DMS 273 (cell line): ENCODE data around the gene IKZF1.
A peak's percentile ranks its signal among the peaks of the same experiment; 100 is the strongest.

Experiments
- DNase-seq: peaks from one replicate; lab custom pipeline; 2025; ENCODE audit not compliant: unreplicated experiment; lab: John Stamatoyannopoulos, UW

The IKZF1 gene

DNA sequence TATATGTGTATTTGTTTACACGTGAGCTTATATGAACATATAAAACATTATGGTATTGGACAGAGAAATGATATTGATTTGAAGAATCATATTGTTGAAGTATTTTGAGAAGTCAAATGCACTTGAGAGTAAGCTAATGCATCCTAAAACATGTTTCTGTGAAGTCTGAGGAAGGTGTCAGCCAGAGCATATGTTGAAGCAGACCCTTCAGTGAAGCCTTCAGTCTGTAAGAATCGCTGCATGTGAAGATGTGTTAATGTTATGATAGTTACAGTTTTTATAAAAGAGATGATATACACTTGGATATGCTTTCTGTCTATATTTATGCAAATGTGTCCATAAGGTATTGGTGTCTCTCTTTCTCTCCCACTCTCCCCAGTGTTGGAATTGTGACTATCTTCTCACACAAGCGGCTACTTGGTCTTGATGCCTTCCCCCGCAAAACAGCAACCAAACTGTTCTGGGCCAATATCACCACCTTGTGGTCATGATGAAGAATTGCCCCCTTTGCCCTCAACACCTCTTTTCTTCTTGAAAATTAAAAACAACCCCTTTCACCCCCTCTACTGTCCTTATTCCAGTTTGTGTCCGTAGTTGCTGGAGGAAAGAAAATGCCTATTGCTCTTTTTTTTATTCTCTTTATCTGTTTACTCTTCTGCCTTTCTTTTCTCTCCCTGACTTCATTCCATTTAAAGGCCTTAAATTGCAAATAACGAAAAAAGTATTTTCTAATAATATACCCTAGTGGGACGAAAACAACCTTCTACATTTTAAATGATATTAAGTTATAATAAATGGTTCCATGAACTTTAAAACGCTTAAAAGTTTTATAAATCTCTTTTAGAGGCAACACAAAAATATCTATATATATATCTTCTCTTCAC lies 64.9 kb downstream of the IKZF1 start:
- DNase-seq: peak; percentile 77

DNA sequence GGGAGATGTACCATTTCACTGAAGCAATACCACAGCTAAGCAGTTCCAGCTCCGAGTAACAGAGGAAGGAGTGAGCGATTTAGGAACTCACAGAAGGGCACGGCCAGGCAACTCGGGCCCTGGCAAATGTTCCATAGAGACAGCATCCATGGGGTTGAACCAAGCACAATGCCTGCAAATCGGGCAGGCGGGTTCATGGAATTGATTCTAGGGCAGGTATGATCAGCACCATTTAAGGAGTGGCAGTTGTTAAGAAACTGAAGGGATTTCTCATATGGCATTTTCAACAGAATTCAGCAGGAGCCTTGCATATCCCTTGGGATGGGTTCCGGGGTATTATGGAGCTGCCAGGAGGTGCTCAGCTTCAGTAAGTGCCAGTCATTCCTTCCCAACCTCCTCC lies 66.4 kb downstream of the IKZF1 start:
- no peak for DNase-seq

DNA sequence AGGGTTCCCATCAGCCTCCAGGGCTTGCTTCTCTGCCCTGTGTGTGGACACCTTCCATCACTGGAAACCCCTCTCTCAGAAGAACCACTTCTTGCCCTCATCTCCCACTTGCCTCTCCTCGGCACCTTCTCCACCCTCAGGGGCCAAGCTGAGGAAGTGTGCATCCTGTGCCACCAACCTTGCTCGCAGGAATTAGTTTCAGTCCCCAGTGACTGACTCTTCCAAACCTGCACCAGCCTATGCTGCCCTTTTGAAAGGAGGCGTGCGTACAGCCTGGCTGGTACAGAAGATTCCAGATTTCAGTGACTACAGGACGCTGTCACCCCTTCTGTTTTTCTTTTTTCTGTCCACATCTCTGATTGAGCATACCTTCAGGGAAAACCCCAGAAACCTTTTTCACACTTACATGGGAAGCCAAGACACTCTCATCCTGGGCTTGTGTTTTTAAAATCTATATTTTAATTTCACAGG lies 67.1 kb downstream of the IKZF1 start:
- DNase-seq: no peak

DNA sequence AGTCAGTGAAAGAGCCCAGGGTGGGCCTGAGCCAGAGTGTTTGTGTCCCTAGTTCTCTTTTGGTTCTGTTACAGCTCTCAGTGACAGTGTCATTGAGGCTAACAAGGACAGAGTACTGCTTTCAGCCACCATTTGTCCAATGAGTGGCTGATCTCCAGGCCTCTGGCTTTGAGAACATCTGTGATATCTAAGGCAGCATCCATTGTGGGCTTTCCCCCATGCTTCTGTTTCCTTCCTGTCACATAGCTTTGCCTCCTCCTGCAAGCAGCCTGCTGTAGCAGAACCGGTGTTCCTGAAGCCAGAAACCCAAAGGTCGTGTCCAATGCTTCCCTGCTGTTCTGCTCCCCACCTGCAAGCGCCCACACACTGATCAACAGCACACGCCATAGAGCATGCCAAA lies 68.4 kb downstream of the IKZF1 start:
- no peak for DNase-seq

DNA sequence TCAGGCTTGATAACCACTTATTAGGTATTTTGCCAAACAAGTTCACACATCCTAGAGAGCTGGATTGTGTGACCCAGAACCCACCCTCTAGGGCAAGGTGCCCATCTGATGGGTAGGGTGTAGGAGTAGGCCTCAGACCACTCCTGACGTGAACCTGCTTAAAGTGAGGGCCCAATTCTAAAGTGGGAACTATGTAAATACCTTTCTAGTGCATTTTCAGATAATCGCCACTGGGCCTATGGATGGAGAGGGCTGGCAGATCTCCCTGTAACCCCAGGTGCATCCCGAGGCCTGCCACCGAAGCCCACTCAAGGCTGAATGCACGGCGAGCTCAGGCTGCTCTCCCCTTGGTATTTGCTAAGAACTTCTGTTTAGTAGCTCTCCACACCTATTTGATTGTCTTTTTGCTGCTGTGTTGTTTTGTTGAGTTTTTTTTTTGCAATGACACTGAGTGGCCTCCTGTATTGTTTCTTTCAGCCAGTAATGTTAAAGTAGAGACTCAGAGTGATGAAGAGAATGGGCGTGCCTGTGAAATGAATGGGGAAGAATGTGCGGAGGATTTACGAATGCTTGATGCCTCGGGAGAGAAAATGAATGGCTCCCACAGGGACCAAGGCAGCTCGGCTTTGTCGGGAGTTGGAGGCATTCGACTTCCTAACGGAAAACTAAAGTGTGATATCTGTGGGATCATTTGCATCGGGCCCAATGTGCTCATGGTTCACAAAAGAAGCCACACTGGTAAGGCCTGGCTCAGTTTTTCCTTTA lies 71.7 kb downstream of the IKZF1 start:
- DNase-seq: no peak

DNA sequence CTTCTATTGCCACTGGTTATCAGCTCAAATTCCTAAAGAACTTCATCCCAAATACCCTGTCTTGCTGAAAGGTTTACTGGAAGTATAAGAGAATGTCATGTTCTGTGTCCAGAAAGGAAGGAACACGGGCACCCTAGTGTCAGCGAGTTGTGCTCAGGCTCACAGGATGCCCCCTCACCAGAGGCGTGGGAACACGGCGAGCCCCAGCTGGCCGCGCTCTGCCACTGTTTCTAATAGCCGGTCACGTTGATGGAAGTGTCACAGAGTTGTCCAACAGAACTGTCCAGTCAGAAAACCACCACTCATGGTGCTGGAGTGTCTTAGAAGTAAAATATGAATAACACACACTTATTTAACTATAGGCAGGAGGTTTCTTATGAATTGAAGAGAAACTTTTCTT lies 72.8 kb downstream of the IKZF1 start:
- no peak for DNase-seq

DNA sequence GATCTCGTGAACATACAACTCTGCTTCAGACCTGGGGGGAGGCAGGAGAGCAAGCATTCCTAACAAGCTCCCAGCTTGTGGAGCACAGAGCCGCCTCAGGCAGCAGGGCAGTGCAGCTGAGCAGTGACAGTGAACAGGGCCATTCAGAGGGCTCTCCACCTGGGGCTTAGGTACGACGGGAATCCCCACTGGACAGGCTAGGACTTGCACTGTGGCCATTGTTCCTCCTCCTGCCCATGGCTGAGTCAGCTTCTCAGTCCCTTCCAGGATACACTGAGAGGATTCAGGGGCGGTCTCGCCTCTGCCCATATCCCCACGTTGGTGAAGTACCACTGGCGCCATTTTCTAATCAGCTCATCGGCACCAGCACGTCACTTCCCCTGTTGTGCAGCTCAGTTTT lies 74.6 kb downstream of the IKZF1 start:
- DNase-seq: no peak

DNA sequence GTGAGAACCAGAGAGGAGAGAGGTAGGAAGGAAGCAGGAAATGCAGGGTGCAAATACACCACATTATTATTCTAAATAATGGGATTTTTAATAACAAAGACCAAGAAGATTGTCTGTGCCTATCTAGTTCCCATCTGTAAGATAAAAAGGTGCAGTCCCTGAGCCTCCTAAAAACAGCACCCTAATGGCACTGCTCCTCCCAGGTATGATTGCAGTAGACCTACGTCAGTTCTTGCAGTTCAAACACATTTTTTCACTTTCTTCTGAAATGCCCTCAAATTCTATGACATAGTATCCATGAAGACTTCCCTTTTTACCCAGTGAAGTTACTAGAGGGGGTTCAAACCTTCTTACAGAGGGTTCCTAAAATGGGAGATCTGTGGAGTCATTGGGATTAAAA lies 75.0 kb downstream of the IKZF1 start:
- no peak for DNase-seq

DNA sequence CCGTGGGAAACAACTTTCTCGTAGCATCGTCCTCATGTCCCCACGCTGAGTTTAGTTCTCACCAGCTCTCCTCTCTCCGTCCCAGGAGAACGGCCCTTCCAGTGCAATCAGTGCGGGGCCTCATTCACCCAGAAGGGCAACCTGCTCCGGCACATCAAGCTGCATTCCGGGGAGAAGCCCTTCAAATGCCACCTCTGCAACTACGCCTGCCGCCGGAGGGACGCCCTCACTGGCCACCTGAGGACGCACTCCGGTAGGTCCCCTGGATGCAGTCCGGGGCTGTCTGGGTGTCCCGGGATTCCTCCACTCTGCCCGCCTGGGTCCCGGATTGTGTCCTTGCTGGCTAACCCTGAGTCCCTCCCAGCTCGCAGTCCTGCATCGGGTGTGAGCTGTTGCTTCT lies 77.9 kb downstream of the IKZF1 start:
- DNase-seq: no peak

DNA sequence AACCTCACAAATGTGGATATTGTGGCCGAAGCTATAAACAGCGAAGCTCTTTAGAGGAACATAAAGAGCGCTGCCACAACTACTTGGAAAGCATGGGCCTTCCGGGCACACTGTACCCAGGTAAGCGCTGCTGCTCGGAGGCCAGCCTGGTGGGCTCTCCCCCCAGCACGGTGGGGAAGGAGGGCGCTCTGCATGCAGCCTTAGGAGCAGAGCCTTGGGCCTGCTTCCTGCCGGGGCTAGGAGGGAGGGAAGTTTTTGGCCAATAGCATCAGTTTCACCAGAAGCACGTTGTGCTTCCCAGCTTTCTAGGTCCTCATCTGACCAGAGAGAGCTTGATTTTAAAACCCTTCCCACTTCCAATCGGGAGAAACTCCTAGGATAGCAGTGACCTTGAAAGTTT lies 82.8 kb downstream of the IKZF1 start:
- no peak for DNase-seq

DNA sequence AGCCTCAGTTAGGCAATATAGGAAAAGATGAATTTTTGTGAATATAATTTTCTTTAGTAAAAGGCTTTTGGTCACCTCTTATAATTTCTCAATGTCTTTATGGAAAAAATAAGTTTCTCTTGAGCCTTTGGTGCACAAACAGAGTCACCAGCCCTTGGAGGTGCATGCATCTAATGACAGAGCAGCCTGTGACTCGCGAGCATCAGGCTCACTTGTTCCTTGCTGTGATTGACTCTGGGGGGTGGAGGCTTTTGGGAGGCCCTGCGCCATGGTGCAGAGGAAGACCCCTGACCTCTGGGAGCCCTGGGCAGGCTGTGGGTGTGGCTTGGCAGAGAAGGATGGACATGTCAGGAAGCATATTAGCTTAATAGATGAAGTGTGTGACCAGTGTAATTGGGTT lies 85.4 kb downstream of the IKZF1 start:
- DNase-seq: no peak

DNA sequence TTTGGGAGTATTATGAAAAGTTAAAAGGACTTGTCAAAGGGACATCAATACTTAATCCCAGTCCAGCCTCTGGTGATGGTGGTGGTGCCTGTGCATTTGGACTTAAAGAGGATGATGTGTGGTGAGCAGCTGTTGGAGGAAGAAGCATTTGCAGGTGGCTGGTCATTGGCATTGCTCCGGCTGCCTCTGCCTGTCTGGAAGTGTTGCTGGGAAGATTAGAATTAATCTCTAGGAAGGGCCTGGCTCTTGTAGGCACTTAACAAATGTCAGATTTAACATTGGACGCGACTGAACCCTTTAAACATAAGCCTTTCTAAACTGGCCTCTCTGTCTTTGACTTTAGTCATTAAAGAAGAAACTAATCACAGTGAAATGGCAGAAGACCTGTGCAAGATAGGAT lies 86.9 kb downstream of the IKZF1 start:
- no peak for DNase-seq

DNA sequence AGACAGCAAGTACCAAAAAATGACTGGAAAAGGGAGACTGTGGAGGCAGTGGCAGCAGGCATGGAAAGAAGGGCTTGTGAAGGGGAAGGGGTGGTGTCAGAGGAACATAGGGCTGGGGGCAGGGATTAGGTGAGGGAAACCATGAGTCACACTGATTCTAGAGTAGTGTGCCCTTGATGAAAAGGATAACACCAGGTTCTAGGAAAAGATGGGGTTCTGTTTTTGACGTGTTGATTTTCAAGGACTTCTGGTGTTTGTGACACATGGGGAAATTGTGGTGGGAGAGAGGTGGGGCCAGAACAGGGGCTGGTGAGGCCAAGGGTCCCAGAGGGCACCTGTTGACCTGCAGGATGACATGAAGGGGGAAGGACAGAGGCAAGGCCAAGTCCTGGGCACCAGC lies 88.6 kb downstream of the IKZF1 start:
- no peak for DNase-seq

DNA sequence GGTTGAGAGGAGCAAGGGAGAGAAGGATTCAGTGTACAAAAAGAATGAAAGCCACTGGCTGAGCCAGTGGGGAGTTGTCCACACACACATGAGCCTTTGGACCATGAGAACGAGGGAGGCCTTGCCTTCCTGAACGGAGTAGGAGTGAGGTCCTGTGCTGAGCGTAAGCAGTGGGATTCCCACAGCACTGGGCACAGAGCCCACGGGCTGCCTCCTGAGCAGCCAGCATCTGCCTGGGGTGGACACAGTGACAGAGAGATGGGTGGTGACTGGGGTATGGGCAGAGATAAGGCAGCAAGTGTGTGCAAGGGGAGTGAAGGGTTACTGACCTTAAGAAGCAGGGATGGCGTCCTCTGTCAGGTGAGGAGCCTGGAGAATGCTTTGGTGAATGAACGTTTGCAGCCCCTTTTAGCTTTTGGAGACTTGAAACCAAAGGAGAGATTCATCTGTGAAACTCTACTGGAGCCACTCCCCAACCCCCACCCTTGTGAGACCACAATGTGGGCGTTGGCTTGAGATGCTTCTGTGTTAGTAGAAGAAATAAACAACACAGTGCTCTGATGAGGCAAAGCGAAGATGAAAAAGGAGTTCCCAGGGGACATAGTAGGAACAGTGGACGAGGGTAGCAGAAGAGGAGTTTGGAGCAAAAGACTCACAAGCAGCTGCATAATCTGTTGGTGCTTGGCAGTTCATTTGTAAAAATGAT lies 89.2 kb downstream of the IKZF1 start:
- no peak for DNase-seq

DNA sequence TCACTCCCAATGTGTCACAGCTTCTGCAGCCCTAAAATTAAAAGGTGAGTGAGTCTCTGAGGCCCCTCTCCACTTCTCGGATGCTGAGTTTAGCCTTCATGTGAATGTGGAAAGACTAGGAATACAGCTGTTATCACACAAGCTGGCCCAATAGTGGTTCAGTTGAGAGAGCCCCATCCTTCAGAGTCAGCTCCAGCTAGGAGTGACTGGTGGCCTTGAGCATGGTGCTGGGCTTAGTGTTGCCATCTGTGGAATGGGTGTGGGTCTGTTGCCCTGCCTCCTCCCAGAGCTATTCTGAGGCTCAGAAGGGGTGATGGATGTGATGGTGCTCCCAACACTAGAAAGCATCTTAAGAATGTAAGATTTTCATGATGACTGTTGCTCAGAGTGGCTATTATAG lies 89.8 kb downstream of the IKZF1 start:
- DNase-seq: no peak

DNA sequence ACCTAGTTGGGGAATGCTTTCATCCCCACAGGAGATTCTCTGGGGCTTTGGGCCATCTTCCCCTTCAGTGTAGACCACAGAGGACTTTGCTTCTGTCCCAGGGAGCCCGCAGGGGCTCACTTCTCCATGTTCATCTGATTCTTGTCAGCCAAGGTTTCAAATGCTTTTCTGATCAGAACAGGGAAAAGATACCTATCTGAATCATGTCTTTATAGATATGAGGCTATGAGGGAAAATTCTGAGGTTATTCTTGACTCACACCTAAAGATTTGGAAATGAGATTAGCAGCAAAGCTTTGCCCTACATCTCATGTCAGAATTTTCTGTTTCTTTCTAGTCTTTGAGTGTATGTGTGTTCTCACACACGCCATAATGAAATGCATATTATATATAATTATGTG lies 92.3 kb downstream of the IKZF1 start:
- no peak for DNase-seq

DNA sequence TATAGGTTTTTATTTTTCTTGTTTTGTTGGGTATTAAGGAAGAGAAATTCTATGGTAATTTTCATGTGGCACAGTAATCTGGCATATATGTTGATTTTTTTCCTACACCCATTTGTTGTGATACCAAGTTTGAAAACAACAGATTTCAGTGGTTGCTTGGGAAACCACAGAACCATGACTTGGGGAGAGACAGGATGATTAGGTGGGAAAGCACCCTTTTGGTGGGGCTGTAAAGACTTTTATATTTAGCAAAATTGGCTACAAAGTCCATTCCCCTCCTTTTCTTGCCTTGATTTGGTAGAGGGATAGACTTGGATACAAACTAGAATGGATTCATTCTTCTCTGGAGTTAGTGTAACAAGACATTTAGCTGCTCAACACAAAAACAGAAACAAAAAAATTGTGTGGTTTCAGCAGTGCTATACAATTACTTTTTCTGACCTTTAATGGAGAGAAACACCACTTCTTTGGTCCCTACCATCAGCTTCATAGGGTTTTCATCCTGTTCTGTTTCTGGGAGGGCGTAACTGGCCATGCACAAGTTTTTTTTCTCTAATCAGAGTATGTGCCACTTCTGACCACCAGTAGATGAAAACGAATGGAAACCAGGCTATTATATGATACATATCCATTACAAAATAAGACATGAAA lies 92.9 kb downstream of the IKZF1 start:
- DNase-seq: no peak

DNA sequence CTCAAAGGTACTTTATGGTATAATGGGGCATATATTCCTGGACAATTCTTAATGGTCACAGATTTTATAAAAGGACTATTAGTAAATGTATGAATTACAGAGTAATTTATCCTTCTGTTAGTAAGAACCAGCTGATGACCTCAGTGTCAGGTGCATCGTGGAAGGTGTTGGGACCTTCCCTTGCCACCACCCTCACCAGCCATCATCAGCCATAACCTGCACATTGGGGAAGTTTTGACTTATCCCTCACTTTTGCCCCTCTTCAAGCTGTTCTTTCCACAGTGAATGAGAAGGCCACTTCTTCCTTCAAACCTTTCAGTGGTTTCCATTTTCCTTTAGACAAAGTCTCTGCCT lies 93.4 kb downstream of the IKZF1 start:
- DNase-seq: no peak

DNA sequence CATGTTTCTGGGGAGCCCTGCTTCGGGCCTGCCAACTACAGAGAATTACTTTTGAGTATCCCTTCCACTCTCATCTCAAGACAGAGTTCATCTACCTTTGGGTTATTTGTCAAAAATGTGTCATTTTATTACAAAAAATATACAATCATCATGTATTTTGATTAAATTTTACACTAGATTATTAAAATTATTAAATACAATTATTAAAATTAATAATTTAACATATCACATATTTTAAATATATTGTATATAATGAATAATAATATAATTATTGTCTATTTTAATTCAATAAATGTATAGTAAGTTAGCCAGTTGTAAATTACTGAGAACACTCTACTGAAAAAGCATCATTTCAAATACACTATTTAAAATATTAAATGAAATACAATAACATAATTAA lies 94.7 kb downstream of the IKZF1 start:
- no peak for DNase-seq

DNA sequence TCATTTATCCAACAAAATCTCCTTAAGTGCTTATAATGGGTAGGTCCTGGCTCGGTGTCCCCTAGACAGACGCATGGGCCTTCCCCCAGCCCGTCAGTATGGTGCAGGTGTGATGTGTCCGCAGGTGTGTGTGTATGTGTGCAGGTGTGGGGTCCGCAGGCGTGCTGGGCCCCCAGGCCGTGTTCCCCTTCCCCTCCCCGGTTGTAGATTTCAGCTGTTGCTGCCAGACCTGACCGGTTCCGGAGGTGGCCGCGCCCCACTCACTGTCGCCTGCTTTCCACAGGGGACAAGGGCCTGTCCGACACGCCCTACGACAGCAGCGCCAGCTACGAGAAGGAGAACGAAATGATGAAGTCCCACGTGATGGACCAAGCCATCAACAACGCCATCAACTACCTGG lies 95.1 kb downstream of the IKZF1 start:
- DNase-seq: no peak

DNA sequence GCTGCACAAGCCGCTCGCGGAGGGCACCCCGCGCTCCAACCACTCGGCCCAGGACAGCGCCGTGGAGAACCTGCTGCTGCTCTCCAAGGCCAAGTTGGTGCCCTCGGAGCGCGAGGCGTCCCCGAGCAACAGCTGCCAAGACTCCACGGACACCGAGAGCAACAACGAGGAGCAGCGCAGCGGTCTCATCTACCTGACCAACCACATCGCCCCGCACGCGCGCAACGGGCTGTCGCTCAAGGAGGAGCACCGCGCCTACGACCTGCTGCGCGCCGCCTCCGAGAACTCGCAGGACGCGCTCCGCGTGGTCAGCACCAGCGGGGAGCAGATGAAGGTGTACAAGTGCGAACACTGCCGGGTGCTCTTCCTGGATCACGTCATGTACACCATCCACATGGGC lies 95.6 kb downstream of the IKZF1 start:
- peak; percentile 66 for DNase-seq
